Endothelial cell of umbilical vein (primary cell): ENCODE measurements around the gene MORC2. TPM values are rescaled to one million over a fixed set of nuclear protein-coding genes. Genes with fewer than 3 reads are reported as not detected.
A peak's percentile ranks its signal among the peaks of the same experiment; 100 is the strongest.

Experiments
- BruUV-seq: library from RNA; stranded (reverse); fragments of 400-500 nt; replicated peaks from 2 replicates; lab custom pipeline; 2021; lab: Mats Ljungman, UMichigan
- CTCF ChIA-PET: fragments of 300-600, 350-600 bp; sonication (Branson Sonifier 250); formaldehyde crosslinking; loops from one replicate; lab custom pipeline; 2021; ENCODE audit warnings: antibody characterized with exemption, inconsistent platforms; lab: Charles Lee
- POLR2A ChIA-PET: fragments of 300-600, 350-600 bp; sonication (Branson Sonifier 250); formaldehyde crosslinking; loops from one replicate; lab custom pipeline; 2021; ENCODE audit warnings: antibody characterized with exemption, inconsistent platforms; lab: Charles Lee
- DNase-seq: peaks from one replicate; pipeline ENCODE4 v3.0.0-alpha.2; 2011; ENCODE audit warnings: low read depth, low spot score
- FAIRE-seq: peaks from 2 replicates; lab custom pipeline; 2011; peaks lifted over from hg19 to GRCh38; lab: Jason Lieb, UNC
- H2AFZ ChIP-seq: 2 replicates; pipeline ENCODE4 v1.6.0; 2012; ENCODE audit warnings: low read depth, low read length, control low read depth, inconsistent platforms
- H3K27ac ChIP-seq: 2 replicates; pipeline ENCODE4 v1.5.1; 2011; ENCODE audit warnings: low read depth, mild to moderate bottlenecking, control low read depth, low read length, moderate library complexity; ENCODE audit not compliant: insufficient read depth
- H3K27me3 ChIP-seq, 2 experiments: 2 replicates each; pipeline versions ENCODE4 v1.6.0 to v1.6.1; 2011; ENCODE audit warnings: low read length in 2 of 2, mixed read lengths in 1 of 2; ENCODE audit not compliant: control insufficient read depth in 2 of 2, insufficient read depth in 2 of 2
- H3K36me3 ChIP-seq, 2 experiments: 2 replicates in 1 of 2; 3 replicates in 1 of 2; pipeline ENCODE4 v1.5.1; 2011; ENCODE audit warnings: low read length in 2 of 2, mild to moderate bottlenecking in 1 of 2, moderate library complexity in 1 of 2; ENCODE audit not compliant: control insufficient read depth in 2 of 2, insufficient read depth in 2 of 2; ENCODE audit errors: extremely low read depth in 1 of 2
- H3K4me1 ChIP-seq: 3 replicates; pipeline ENCODE4 v1.5.1; 2011; ENCODE audit warnings: mild to moderate bottlenecking, low read length; ENCODE audit not compliant: control insufficient read depth, insufficient read depth; ENCODE audit errors: extremely low read depth
- H3K4me2 ChIP-seq: 2 replicates; pipeline ENCODE4 v1.6.1; 2011; ENCODE audit warnings: low read length, control low read depth, mixed read lengths; ENCODE audit not compliant: insufficient read depth
- H3K4me3 ChIP-seq, 3 experiments: fragments of 200-600 bp in 1 of 3; sonication (generic), shearing (Covaris generic) in 1 of 3; replicated peaks in 1 of 3; 2 replicates each; pipeline ENCODE4 v1.5.1; 2011 to 2016; ENCODE audit warnings: control low read depth in 3 of 3, low read length in 3 of 3, mild to moderate bottlenecking in 2 of 3, inconsistent platforms in 1 of 3, low read depth in 1 of 3, moderate library complexity in 1 of 3; ENCODE audit not compliant: insufficient read depth in 1 of 3
- H3K79me2 ChIP-seq: 2 replicates; pipeline ENCODE4 v1.6.0; 2012; ENCODE audit warnings: low read length, inconsistent platforms; ENCODE audit not compliant: control insufficient read depth, insufficient read depth
- H3K9ac ChIP-seq: replicated peaks from 2 replicates; pipeline ENCODE3; 2011; ENCODE audit warnings: low read length, control low read depth; ENCODE audit not compliant: insufficient read depth; ENCODE audit errors: extremely low read depth
- H3K9me1 ChIP-seq: replicated peaks from 3 replicates; pipeline ENCODE4 v1.6.0; 2011; ENCODE audit warnings: mild to moderate bottlenecking, low read length; ENCODE audit not compliant: control insufficient read depth, insufficient read depth; ENCODE audit errors: extremely low read depth
- H3K9me3 ChIP-seq: replicated peaks from 2 replicates; pipeline ENCODE4 v1.5.1; 2012; ENCODE audit warnings: low read length, inconsistent platforms; ENCODE audit not compliant: control insufficient read depth, insufficient read depth
- H4K20me1 ChIP-seq: replicated peaks from 2 replicates; pipeline ENCODE3; 2011; ENCODE audit warnings: mild to moderate bottlenecking, low read length; ENCODE audit not compliant: control insufficient read depth, insufficient read depth; ENCODE audit errors: extremely low read depth
- EZH2 ChIP-seq: IDR thresholded peaks from 2 replicates; pipeline ENCODE4 v1.6.1; 2012; ENCODE audit warnings: borderline replicate concordance, low read depth, mild to moderate bottlenecking, moderate library complexity, low read length, inconsistent platforms; ENCODE audit not compliant: severe bottlenecking
- FOS ChIP-seq: IDR thresholded peaks from 2 replicates; pipeline ENCODE4 v1.6.1; 2011; ENCODE audit warnings: mild to moderate bottlenecking, low read length, moderate library complexity, borderline replicate concordance; ENCODE audit not compliant: insufficient read depth
- JUN ChIP-seq: IDR thresholded peaks from 2 replicates; pipeline ENCODE4 v1.6.1; 2011; ENCODE audit warnings: borderline replicate concordance, low read depth; ENCODE audit not compliant: insufficient read length, insufficient read depth
- POLR2AphosphoS5 ChIP-seq: IDR thresholded peaks from 2 replicates; pipeline ENCODE4 v1.6.1; 2012; ENCODE audit warnings: low read depth, mild to moderate bottlenecking, control low read depth, low read length, moderate library complexity; ENCODE audit not compliant: insufficient read depth
- dilution Hi-C: fragments of 300-500 bp; cut with MboI; formaldehyde crosslinking; loops from one replicate; pipeline ENCODE4 v1.15.0; 2019; ENCODE audit warnings: low sequenced_read_pairs; ENCODE audit not compliant: extremely low pct_ligation_motif_present
- intact Hi-C: fragments of 100-400 bp; cut with micrococcal nuclease; formaldehyde crosslinking; loops from one replicate; pipeline ENCODE4 v1.10.0; 2022
- polyA plus RNA-seq, 4 experiments: library from polyadenylated mRNA; depleted of rRNA in 3 of 4; stranded (reverse) in 3 of 4; unstranded in 1 of 4; fragments of >200 nt; gene quantifications; 2 replicates each; pipeline versions ENCODE4 v1.2.1 to v1.2.3, GENCODE V29; 2011 to 2012; ENCODE audit warnings: missing spikeins in 1 of 4
- total RNA-seq: library from RNA; stranded (reverse); gene quantifications from 2 replicates; pipeline ENCODE4 v1.2.3, GENCODE V29; 2021
- TF ChIP-seq, protein P1 (sequence below), 2 donors: IDR thresholded peaks; 1 replicate in 1 of 2; 2 replicates in 1 of 2; pipeline ENCODE4 v1.5.1; 2011; ENCODE audit warnings: low read length in 2 of 2, mild to moderate bottlenecking in 2 of 2, moderate library complexity in 2 of 2, control low read depth in 1 of 2, inconsistent platforms in 1 of 2, low read depth in 1 of 2; ENCODE audit not compliant: insufficient read depth in 1 of 2; ENCODE audit errors: extremely low read depth in 1 of 2
- TF ChIP-seq, protein P2 (sequence below): IDR thresholded peaks from 2 replicates; pipeline ENCODE4 v1.6.1; 2011; ENCODE audit not compliant: insufficient read depth, insufficient read length

MORC2 gene
- total and polyA plus RNA-seq, 2 donors (not counting 3 experiments of a cell fraction or from before 2014, with no cell fraction given) = 11.6 to 34.7 TPM

DNA sequence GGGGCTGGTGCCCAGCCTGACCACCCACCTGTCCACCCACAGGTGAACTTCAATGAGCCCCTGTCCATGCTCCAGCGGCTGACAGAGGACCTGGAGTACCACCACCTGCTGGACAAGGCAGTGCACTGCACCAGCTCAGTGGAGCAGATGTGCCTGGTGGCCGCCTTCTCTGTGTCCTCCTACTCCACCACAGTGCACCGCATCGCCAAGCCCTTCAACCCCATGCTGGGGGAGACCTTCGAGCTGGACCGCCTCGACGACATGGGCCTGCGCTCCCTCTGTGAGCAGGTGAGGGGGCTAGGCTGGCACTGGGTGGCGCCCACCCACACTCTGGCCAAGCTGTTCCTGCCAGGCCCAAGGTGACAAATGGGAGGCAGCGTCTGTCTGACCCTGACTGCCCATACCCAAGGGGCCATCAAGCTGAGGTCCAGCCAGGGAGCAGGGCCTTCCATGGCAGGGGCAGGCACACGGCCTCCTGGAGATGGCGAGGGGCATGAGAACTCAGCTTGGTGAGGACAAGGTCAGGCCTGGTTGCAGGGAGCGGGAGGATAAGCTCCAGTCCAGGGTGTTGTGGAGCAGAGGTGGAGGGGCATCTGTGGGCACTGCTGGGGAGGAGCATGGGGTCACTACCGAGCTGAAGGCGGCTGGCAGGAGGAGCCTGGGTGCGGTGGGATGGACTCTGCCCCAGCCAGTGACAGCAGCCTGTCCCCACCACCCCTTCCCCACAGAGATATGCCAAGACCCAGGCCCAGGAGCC, 77.7 kb downstream of the MORC2 start:
- CTCF ChIA-PET = interaction anchor here (0.6 to 3.6 kb wide), 23 partner anchors 9 to 208 kb away, joined by 3 to 78 read pairs (median 5); no protein-coding TSS in a partner anchor
- DNase-seq (peak; percentile 19), FAIRE-seq (peak; percentile 88)
- Histone ChIP-seq H3K79me2 (no peaks in the 10 kb centered on the region), H3K9ac (no peak overlapping the region), H3K9me3 (no peaks in the 10 kb centered on the region), H3K27ac (no peak overlapping the region), H3K4me1 (no peaks in the 10 kb centered on the region), H4K20me1 (no peaks in the 10 kb centered on the region), H3K27me3 (no peaks in the 10 kb centered on the region), H3K36me3 (no peaks in the 10 kb centered on the region), H3K9me1 (no peaks in the 10 kb centered on the region), H3K4me3 (no peak overlapping the region), H3K4me2 (no peak overlapping the region), H2AFZ (no peak overlapping the region)
- BruUV-seq = no TSS peak
- POLR2A ChIA-PET = no interaction called here
- TF ChIP-seq, protein P1, sequence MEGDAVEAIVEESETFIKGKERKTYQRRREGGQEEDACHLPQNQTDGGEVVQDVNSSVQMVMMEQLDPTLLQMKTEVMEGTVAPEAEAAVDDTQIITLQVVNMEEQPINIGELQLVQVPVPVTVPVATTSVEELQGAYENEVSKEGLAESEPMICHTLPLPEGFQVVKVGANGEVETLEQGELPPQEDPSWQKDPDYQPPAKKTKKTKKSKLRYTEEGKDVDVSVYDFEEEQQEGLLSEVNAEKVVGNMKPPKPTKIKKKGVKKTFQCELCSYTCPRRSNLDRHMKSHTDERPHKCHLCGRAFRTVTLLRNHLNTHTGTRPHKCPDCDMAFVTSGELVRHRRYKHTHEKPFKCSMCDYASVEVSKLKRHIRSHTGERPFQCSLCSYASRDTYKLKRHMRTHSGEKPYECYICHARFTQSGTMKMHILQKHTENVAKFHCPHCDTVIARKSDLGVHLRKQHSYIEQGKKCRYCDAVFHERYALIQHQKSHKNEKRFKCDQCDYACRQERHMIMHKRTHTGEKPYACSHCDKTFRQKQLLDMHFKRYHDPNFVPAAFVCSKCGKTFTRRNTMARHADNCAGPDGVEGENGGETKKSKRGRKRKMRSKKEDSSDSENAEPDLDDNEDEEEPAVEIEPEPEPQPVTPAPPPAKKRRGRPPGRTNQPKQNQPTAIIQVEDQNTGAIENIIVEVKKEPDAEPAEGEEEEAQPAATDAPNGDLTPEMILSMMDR (IDR thresholded peaks at IDR 0.05; ENCODE audit: extremely low read depth in 1 of 2, insufficient read depth in 1 of 2, low read depth in 1 of 2, low read length in 2 of 2) = peak; percentile 72 to 90
- TF ChIP-seq, protein P2, sequence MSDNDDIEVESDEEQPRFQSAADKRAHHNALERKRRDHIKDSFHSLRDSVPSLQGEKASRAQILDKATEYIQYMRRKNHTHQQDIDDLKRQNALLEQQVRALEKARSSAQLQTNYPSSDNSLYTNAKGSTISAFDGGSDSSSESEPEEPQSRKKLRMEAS = no peak
- TF ChIP-seq EZH2 (no peak), FOS (no peak), POLR2AphosphoS5 (no peak), JUN (no peak)
- intact Hi-C loops (loop anchor here (1.0 to 2.0 kb wide), 2 partner anchors 24 to 128 kb away; no protein-coding TSS in a partner anchor), dilution Hi-C loops (no loop called here)
